Activated CD8-positive, alpha-beta memory T cell treated with anti-CD3 and anti-CD28 coated beads for 36 hours (primary cell): ENCODE data around the gene RETN. TPM values are rescaled to one million over a fixed set of nuclear protein-coding genes. Genes with fewer than 3 reads are reported as not detected.

Experiments
- CTCF ChIA-PET: fragments of 350-600 bp; sonication (Branson Sonifier 250); formaldehyde crosslinking; loops from one replicate; lab custom pipeline; 2021; ENCODE audit warnings: antibody characterized with exemption; lab: Charles Lee
- POLR2A ChIA-PET: fragments of 350-600 bp; sonication (Branson Sonifier 250); formaldehyde crosslinking; loops from one replicate; lab custom pipeline; 2021; ENCODE audit warnings: antibody characterized with exemption; lab: Charles Lee
- total RNA-seq, 2 experiments: library from RNA; stranded (reverse); gene quantifications; one replicate each; pipeline ENCODE4 v1.2.3, GENCODE V29; 2021

The RETN gene
- total RNA-seq, 2 experiments from 2014 or later: not detected

DNA sequence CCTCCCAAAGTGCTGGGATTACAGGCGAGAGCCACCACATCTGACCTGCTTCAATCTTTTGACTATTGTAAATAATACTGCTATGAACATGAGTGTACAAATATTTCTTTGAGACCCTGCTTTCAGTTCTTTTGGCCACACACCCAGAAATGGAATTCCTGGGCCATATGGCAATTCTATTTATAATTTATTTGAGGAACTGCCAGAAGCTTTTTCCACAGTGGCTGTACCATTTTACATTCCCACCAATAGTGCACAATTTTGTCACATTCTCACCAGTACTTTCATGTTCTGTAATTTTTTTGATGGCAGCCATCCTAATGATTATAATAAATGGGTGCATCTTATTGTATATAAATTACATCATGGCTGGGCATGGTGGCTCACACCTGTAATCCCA lies 46.8 kb downstream of the RETN start:
- ChIA-PET POLR2A (no interaction called here), CTCF (no interaction called here)

DNA sequence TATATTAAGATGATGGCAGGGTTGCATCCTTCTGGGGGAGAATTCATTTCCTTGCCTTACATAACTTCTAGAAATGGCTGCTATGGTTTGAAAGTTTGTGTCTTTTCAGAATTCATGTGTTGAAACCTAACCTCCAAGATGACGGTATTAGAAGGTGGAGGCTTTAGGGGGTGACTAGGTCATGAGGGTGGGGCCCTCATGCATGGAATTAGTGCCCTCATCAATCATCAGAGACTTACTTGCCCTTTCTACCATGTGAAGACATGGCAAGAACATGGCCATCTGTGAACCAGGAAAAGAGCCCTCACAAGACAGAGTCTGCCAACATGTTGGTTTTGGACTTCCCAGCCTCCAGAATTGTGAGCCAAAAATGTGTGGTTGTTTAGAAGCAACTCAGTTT lies 47.9 kb downstream of the RETN start:
- CTCF ChIA-PET: no interaction called here
- POLR2A ChIA-PET: no interaction called here

DNA sequence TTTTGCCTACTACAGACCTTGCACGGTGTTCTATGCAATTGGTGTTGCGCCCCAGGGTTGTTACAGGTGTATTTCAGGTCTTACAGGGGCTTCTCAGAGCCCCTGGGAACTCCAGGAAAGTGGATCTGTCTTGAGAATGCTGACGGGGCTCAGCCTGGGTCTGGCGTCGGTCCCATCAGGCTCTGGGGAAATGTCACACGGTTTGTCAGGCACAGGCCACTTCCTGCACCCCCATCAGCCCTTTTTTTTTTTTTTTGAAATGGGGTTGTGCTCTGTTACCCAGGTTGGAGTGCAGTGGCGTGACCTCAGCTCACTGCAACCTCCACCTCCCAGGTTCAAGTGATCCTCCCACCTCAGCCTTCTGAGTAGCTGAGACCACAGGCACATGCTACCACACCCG lies 49.8 kb downstream of the RETN start:
- POLR2A ChIA-PET: interaction anchor here (0.6 kb wide), 1 partner anchor 25 kb away, joined by 3 read pairs; no protein-coding TSS in a partner anchor
- CTCF ChIA-PET: no interaction called here

Other genes with a start within 250 kb of the RETN start
- 1 to 10 TPM in 1 of 2 experiments, under 1 TPM in 1; 0.67 to 1.3 TPM for gene PEX11G, start 180.0 kb upstream of the RETN start, total RNA-seq
- 1 to 10 TPM; 8.9 to 9.0 TPM for gene ZNF358, start 152.9 kb upstream of the RETN start, total RNA-seq
- gene MCOLN1, start 146.4 kb upstream of the RETN start, total RNA-seq: 10 to 100 TPM; 17.7 to 18.8 TPM
- gene PNPLA6, start 133.3 kb upstream of the RETN start, total RNA-seq: 100 to 1,000 TPM; 114 to 115 TPM
- gene CAMSAP3, start 73.2 kb upstream of the RETN start, total RNA-seq: under 1 TPM; 0.34 to 0.69 TPM
- 10 to 100 TPM; 42.3 to 44.8 TPM for gene XAB2, start 39.5 kb upstream of the RETN start, total RNA-seq
- gene PET100, start 39.3 kb upstream of the RETN start, total RNA-seq: 100 to 1,000 TPM in 1 of 2 experiments, 10 to 100 TPM in 1; 99.2 to 100 TPM
- not detected for gene PCP2, start 35.3 kb upstream of the RETN start, total RNA-seq
- 10 to 100 TPM; 69.2 to 73.5 TPM for gene STXBP2, start 31.9 kb upstream of the RETN start, total RNA-seq
- not detected for gene MCEMP1, start 8.0 kb downstream of the RETN start, total RNA-seq
- 10 to 100 TPM; 71.1 to 73.2 TPM for gene TRAPPC5, start 11.8 kb downstream of the RETN start, total RNA-seq
- 1 to 10 TPM; 1.8 to 2.5 TPM for gene FCER2, start 33.1 kb downstream of the RETN start, total RNA-seq
- not detected for gene CLEC4G, start 63.1 kb downstream of the RETN start, total RNA-seq
- gene CD209, start 78.5 kb downstream of the RETN start, total RNA-seq: not detected
- gene CLEC4M, start 94.2 kb downstream of the RETN start, total RNA-seq: not detected
- gene EVI5L, start 161.2 kb downstream of the RETN start, total RNA-seq: 1 to 10 TPM; 5.3 to 6.0 TPM
- gene PRR36, start 205.3 kb downstream of the RETN start, total RNA-seq: under 1 TPM; 0.06 to 0.17 TPM
- not detected for gene LRRC8E, start 219.5 kb downstream of the RETN start, total RNA-seq
- 10 to 100 TPM; 34.9 to 35.7 TPM for gene MAP2K7, start 234.8 kb downstream of the RETN start, total RNA-seq
- gene TGFBR3L, start 245.8 kb downstream of the RETN start, total RNA-seq: 1 to 10 TPM; 7.6 to 9.3 TPM